ENCODE results near the gene NCF2.

NCF2 gene

DNA sequence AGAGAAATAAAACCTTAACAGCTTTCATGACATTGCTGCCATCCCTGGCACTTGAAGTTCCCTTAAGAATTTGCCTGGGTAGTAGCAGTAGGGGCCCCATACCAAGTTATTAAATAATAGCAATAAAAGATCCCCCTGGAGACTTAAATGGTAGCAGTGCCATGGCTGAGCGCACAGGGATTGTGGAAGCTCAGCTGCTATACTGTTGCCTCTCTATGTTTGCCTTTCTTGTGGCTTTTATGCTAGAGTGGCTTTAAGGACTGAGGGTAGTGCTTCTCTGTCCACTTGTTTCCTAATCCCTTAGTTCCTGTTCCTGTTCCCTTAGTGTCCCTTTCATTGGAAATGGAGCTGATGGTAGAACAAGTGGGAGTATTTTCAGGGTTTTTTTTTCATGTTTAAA is 42.1 kb downstream of the NCF2 start:
- no peak for DNase-seq

DNA sequence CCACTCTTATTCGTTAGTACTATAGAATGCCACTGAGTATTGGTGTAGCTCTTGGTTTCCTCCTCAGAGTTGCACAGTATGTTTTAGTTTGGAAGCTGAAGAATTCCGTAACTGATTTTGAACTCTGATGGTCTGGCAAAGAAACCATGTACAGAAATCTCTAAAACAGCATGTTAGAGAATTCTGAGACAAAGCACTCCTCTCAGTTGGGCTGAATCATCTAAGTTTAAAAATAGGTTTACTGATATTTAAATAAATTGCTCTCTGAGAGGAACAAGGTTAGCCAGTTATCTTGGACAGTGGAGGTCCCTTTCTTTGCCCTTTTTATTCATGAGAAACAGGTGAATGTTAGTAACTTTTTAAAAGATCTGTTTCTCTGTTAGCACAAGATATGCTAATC is 43.8 kb downstream of the NCF2 start:
- no peak for DNase-seq

DNA sequence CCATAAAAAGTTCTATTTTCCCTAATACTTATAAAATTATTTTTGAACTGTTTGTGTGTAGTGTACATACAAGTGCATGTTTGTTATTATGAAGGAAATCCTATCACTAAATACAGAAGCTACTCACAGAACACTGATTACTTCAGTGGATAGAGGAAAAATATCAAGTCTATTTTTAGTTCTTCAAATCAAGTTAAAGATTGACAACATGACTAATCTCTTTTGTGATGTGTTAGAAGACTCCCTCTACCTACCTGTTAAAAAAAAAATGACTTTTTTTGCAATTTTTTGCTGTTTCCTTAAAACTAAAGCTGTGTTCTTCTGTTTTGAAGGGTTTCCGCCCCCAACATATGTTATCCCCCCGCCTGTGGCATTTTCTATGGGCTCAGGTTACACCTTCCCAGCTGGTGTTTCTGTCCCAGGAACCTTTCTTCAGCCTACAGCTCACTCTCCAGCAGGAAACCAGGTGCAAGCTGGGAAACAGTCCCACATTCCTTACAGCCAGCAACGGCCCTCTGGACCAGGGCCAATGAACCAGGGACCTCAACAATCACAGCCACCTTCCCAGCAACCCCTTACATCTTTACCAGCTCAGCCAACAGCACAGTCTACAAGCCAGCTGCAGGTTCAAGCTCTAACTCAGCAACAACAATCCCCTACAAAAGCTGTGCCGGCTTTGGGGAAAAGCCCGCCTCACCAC is 45.5 kb downstream of the NCF2 start:
- DNase-seq: no peak

- DNase-seq: peak; percentile 64
Measured at GRCh38 chr1:183543619-183544204, 46.5 kb downstream of the NCF2 start.

- no peak for DNase-seq
Measured at GRCh38 chr1:183537405-183537804, 52.9 kb downstream of the NCF2 start.

GRCh38 chr1:183533617-183534174 is 56.6 kb downstream of the NCF2 start:
- no peak for DNase-seq

DNA sequence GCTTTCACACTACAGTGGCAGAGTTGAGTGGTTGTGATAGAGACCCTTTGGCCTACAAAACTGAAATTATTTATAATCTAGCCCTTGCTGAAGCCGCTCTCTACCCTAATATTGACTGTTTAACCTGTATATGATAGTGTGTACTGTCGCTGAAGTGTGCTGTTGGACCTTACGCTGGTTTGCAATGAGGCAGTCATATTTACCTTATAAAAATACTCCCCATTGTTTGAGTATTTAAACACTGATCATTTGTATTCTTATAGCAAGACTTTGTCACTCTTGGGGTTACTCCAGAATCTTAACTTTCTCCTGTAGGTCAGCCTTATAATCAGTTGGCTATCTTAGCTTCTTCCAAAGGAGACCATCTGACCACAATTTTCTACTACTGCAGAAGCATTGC is 61.7 kb downstream of the NCF2 start:
- no peak for DNase-seq

GRCh38 chr1:183522104-183522503 is 68.2 kb downstream of the NCF2 start:
- no peak for DNase-seq

DNA sequence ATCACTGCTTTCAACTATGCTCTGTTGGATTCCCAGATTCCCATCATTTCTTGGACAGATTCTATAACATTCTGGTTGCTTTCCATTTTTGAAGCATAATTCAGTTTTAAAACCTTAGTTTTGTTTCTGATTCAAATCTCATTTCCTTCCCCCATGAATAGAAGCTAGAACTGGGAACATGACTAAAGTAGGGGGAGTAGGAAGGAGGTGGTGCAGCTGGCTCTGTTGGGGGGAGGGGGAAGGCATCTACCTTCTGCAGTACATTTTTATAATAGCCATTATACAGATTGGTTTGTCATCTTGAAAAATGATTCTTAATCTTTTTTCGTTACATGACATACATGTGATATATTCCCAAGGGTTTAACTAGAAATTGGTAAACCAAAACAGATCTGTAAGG is 69.9 kb downstream of the NCF2 start:
- DNase-seq: no peak

DNA sequence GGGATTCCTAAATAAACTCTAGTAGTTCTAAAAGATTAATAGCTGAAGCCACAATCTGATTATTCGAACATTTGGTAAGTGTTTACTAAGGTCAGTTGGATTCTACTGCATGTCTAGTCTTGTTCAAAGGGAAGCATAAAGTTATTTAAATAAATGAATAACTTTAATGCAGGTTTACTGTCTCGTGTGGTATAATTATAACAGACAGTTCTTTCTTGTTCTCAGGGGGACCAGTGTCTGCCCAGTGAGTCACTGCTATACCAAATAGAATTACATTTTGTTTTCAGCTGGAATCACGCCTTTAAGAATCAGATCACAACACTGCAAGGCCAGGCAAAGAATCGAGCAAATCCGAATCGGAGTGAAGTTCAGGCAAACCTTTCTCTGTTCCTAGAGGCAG is 72.9 kb downstream of the NCF2 start:
- no peak for DNase-seq

DNA sequence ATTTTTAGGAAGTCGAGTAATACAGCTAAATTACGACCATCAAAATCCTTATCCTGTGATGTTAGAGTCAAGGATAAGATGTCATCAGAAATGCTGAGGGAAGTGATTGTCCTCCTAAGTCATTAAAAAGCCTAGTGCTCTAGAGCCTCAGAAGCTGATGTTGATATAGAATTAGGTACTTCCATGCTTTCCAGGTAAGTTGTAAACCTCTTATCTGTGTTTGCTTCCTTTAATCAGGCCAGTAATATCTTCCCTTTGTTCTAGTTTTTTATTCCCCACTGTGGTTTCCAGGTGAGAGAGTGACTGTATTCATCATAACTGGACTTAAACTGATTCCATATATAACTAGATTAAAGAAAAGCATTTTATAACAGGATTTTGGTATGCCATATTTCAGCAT is 73.5 kb downstream of the NCF2 start:
- DNase-seq: no peak

DNA sequence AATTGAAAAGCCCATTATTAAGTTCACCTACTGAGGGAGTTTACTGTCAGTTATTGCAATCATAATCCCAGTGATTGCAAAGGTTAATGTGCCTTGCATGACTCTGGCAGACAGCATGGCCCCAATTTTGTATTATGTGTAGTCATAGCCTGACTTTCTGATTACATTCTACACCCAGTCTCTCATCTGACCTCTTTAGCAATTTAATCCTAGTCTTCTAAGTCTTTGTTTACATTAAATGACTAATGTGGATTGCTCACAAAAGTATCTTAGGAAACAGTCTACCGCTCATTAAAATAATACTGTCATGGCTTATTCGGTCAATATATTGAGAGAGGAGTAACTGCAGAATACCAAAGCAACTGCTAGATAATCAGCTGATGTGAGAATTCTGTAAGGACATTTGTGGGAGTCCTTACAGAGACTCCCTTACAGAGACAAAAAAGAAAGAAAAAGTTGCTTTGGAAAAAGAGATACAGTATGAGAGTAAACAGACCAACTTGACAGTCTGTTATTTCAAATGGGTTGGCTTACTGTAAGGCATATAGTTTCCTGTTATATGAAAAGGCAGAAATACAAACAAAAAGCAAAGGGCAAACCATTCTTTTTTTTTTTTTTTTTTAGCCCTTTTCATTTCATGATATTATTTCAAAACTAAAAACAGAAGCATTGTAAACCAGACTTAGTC is 75.1 kb downstream of the NCF2 start:
- DNase-seq: no peak

DNA sequence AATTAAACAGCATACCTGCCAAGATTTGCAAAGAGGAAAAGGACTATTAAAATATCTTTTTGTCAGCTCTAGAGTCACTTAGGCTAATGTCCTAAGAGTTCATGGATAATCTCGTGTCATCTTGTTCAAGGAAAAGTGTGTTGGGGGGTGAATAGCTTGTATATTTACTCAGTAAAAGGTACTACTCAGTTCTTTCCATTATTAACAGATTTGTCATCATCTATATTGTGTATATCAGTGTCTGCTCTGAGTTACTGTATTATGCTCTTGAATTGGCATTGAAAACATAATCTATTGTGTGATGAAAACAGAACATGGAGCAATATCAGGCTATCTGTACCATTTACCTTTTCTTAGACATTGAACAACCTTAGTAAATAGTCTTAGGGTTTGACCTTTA is 76.0 kb downstream of the NCF2 start:
- no peak for DNase-seq

DNA sequence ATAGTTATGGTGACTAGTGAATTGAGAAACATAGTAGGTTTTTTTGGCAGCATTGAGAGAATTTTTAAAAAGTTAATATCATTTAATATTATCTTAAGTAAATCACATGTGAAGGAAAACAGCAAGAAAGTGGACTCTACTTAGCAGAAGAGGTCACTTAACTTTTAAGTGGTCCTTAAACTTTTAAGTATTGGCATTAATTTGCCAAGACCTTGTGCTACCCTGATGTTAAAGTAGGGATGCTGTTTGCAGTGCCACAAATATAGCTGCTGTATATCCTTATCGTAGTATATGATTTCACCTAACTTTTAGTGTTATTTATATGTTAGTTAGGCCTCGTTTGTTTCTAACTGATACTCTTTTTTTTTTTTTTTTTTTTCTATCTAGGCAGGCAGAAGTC is 77.8 kb downstream of the NCF2 start:
- no peak for DNase-seq

GRCh38 chr1:183508694-183509093 is 81.6 kb downstream of the NCF2 start:
- no peak for DNase-seq

GRCh38 chr1:183506561-183506960 is 83.7 kb downstream of the NCF2 start:
- DNase-seq: no peak
